CD4-positive, alpha-beta T cell treated with Interleukin-10 for 1 hour (primary cell): ENCODE data around the gene HLA-DPA1.

ENCODE experiments used
- DNase-seq: peaks from one replicate; pipeline ENCODE4 v3.0.0-alpha.2; 2020

HLA-DPA1 gene

DNA sequence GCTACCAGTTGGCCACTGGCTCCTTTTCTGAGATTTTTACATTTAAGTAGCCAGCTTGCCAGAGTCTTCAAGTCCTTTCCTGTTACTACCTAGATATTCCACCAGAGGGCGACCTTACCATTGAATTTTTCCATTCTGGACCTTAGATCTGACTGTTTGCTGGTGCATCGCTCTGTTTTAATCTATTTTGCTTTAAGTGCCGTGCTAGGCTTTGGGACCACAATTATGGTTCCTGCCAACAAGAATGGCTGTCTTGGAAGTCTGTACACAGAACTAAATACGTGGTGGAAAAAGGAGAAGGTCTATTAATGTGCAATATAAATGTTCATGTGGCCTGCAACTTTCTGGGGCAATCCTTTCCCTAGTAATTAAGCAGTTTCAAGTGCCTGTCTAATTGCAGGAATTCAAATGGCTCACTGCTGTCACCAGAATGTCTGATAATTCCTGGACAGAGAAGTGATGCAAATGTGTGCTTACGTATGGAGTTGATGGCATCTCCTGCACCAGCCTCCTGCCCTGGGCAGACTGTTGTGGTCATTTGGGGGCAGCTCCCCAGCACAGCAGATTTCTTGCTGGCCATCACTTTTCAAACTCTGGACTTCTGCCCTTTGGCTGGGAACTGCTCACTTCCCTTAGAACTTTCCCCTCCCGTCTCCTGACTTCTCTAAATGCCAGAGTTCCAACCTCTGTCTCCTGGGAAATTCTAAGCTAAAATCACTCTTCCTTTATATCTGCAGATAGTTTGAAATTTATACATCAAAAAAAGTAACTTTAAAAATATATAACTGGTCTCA, 58.4 kb downstream of the HLA-DPA1 start:
- DNase-seq = peak; percentile 87
